HG02678 (cell line): ENCODE results near the gene PROSER2.

Experiments used
- ATAC-seq: cut with Tn5 transposase; IDR thresholded peaks from one replicate; pipeline ENCODE4 v1.9.1; 2021; ENCODE audit warnings: mild to moderate bottlenecking, moderate library complexity; ENCODE audit not compliant: unreplicated experiment

PROSER2 gene

GRCh38 chr10:11823122-11823988, at the start of gene PROSER2:
Gene PROSER2, plus strand, starts transcription at chr10:11823356. Its CDS starts 28,722 bp downstream, at chr10:11852078.
- ATAC-seq, result peak; percentile 75

- no peak for ATAC-seq
Measured at GRCh38 chr10:11773761-11774441, 49.3 kb upstream of the PROSER2 start.

- no peak for ATAC-seq
Measured at GRCh38 chr10:11775412-11775811, 47.7 kb upstream of the PROSER2 start.

- ATAC-seq, result no peak
Measured at GRCh38 chr10:11776080-11776479, 47.1 kb upstream of the PROSER2 start.

GRCh38 chr10:11781114-11781513, 42.0 kb upstream of the PROSER2 start:
- no peak for ATAC-seq

GRCh38 chr10:11782793-11783557, 40.2 kb upstream of the PROSER2 start:
- no peak for ATAC-seq

- ATAC-seq, result no peak
Measured at GRCh38 chr10:11783558-11783865, 39.6 kb upstream of the PROSER2 start.

GRCh38 chr10:11787374-11787773, 35.8 kb upstream of the PROSER2 start:
- no peak for ATAC-seq

- no peak for ATAC-seq
Measured at GRCh38 chr10:11787846-11788245, 35.3 kb upstream of the PROSER2 start.

GRCh38 chr10:11789306-11789705, 33.9 kb upstream of the PROSER2 start:
- ATAC-seq, result no peak

GRCh38 chr10:11789956-11790355, 33.2 kb upstream of the PROSER2 start:
- no peak for ATAC-seq

- ATAC-seq, result no peak
Measured at GRCh38 chr10:11793762-11794479, 29.2 kb upstream of the PROSER2 start.

GRCh38 chr10:11794566-11794965, 28.6 kb upstream of the PROSER2 start:
- no peak for ATAC-seq

GRCh38 chr10:11795101-11795920, 27.8 kb upstream of the PROSER2 start:
- ATAC-seq, result no peak

GRCh38 chr10:11796474-11796873, 26.7 kb upstream of the PROSER2 start:
- ATAC-seq, result no peak

GRCh38 chr10:11797281-11797680, 25.9 kb upstream of the PROSER2 start:
- ATAC-seq, result no peak

- no peak for ATAC-seq
Measured at GRCh38 chr10:11797847-11798633, 25.1 kb upstream of the PROSER2 start.

GRCh38 chr10:11798845-11799735, 24.1 kb upstream of the PROSER2 start:
- ATAC-seq, result no peak
